HG03565 (cell line): Measurements from ENCODE around the gene TRPC6.
"Not testable (repeated sequence)": the region's sequence is repeated elsewhere in the genome, so short reads cannot be mapped to it uniquely, and the experiment has no call there.

Experiments
- ATAC-seq: cut with Tn5 transposase; IDR thresholded peaks from one replicate; pipeline ENCODE4 v1.9.1; 2021; ENCODE audit warnings: mild to moderate bottlenecking, moderate library complexity; ENCODE audit not compliant: unreplicated experiment

The TRPC6 gene

GRCh38 chr11:101523193-101523592 lies 60.6 kb downstream of the TRPC6 start:
- ATAC-seq = no peak

- no peak for ATAC-seq
Measured at GRCh38 chr11:101521821-101522220, 62.0 kb downstream of the TRPC6 start.

DNA sequence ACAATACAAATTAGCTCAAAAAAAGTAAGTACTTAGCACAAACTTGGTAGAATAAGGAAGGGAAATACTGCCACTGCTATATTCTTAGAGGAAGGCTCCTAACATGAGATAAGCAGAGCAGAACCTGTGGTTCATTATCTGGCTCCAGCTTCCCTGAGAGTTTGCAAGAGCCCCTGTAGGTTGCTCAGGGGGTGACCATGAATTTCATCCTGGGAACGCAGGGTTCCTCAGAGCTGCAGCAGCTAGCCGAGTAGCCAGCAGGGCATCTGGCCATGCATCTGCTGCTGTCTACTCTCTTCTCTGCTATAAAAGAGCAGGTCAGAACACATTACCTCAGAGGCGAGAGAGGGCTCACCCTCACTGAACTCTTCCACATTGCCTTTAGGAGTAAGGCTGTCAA lies 67.3 kb downstream of the TRPC6 start:
- ATAC-seq = no peak

- ATAC-seq = no peak
Measured at GRCh38 chr11:101511065-101511464, 72.7 kb downstream of the TRPC6 start.

DNA sequence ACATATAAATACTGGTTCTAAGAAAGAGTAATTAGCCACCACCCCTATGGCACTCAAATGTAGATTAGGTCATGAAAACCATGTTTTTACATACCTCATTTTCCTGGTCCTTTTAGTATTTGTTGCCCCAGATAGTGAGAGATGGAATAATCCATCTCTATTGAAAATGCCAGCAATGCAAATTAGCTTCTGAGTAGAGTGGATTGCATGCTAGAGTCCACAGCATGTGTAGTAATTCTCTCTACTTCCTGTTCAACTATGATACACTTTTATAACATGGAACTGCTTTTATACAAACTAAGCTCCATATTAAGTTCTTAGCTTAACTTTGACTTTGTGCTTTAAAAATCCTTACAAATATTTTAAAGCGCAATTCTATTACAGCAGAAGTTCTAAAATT lies 73.2 kb downstream of the TRPC6 start:
- no peak for ATAC-seq

DNA sequence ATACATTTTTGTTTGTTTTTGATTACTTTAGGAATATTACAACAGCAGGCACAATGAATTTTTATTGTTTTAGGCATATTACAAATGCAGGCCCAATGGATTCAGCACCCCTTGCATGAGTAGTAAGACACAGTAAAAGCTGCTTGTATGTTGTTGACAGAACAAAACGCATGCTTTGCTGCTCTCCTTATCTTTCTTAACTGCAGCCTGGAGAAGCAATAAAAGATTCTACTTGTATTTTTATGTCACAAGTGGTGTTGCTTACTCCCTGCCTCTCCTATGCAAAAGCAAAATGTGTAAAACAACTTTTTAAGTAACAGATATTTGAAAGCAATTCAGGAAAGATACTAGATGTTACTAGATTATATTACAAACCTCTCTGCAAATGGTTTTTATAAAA lies 73.9 kb downstream of the TRPC6 start:
- no peak for ATAC-seq

GRCh38 chr11:101508370-101508769 lies 75.4 kb downstream of the TRPC6 start:
- peak; percentile 68 for ATAC-seq

- no peak for ATAC-seq
Measured at GRCh38 chr11:101498891-101499290, 84.9 kb downstream of the TRPC6 start.

DNA sequence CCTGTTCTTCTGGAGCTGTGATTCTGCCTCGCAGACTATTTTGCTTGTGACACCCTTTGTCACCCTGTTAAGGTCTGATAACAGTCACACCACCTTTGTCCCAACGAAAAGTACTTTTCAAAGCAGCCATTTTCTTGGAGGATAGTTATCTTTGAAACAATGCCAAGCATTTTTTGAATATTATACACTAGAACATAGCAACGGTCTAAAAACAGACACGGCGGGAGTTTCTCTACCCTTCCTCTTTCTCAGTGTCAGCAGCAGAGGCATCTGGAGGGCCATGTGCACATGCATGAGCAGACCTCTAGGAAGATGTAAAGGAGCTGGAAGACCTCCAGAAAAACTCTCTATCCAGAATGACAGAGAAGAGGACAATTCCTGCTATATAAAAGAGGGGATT lies 86.5 kb downstream of the TRPC6 start:
- no peak for ATAC-seq

DNA sequence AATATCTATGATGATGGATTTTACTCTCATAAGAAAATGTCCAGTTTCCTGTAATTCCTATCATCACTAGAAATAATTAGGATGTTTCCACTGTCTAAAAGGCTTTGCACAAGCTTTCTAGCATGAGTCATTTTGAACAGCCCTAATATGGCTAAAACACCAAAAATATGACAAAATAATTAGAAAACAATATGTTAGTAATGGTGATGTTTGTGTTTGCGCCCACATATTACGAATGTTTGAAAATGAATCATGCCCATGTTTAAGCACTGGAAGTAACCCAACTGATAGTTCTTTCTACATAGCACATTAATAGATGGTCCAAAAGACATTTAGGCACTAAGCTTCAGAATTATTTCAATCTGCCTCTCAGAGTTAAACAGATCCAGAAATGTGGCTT lies 96.0 kb downstream of the TRPC6 start:
- ATAC-seq = no peak

DNA sequence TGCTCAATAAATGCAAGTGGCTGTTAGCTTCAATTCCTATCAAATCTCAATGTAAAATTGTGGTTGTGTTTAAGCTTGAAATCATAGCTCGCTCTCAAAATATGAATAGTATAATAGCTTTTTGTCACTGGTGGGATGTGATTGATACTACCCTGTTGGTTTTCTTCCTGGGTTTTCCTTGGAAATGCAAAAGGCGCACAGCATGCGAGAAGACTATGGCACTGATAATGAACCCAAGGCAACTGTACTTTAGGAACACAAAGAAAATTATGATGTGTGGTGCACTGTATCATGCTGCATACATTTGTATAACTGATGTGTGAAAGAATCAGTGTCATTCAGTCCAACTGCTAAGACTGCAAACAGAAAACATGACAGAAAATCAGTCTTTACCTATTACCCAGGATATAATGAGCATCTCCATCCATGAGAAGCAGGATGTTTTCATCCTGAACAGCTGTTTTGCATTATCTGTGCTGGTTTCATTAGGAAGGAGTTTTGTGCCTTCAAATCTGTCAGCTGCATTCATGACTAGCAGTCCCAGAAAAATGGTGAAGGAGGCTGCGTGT lies 101.2 kb downstream of the TRPC6 start:
- ATAC-seq = no peak

DNA sequence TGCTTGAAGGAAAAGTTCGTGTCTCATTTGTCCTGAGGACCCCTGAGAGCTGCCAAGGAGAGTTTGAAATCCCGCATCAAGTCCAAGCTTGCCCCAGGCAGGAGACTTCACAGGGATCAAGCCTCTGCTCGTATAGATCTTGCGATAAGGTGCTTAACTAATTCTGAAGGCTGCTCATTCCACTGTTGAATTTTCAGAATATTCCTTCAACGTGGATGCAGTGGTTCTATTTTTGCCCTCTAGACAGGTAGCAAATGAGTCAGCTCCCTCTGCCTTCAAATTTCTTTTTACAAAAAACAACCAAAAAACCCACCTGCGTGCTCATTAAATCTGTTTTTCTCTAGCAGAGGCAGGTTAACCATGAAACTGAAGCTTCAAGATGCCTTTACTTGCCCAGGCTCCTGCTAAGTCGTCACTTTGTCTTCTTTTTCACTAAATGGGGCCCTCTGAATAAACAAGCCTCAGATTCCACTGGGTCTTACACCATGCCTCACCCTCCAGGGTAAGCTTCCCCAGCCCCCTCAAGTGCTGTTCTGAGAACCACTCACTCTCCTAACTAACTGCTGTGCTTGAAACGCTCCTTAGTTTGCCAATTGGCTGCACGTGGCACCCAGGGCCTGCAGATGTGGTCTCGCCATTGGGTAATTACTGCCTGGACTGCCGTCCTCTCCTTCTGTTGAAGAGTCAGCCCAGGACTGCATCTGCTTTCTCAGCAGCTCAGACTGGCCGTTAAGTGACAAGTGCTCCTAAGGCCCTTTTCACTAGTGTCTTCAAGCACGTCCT lies 105.0 kb downstream of the TRPC6 start:
- ATAC-seq = no peak

DNA sequence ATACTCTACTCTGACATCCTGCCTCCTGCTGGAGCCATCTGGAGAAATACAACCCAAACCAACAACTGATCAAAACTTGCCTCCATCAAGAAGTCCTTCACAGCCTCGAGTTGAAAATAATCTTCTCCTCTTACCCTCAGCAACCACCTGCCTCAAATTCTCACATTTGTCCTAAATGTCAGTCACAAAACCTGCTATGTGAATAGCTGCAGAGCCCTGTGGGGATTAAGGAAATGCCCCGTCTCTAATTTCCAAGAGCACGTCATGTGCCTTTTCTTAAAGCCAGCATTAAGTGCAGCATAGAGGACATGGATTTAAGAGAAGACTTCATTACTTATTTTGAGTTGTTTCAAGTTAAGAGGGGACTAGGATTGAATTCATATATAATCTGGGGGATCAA lies 105.9 kb downstream of the TRPC6 start:
- no peak for ATAC-seq

DNA sequence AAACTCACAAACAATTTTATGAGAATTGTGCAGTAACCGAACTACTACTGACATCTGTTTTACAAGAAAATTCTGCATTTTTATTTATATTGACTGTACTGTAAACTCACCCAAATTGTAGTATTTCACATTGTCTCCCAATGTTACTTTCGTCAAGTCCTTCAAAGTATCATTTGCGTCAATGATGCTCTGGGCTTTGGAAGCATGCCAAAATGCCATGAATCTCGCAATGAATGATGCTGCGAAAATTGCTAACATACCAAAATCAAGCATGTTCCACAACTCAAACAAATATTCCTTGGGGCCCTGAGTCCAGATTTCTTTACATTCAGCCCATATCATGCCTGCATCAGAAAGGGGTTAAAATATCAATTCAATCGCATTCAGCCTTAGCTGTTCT lies 107.6 kb downstream of the TRPC6 start:
- no peak for ATAC-seq

DNA sequence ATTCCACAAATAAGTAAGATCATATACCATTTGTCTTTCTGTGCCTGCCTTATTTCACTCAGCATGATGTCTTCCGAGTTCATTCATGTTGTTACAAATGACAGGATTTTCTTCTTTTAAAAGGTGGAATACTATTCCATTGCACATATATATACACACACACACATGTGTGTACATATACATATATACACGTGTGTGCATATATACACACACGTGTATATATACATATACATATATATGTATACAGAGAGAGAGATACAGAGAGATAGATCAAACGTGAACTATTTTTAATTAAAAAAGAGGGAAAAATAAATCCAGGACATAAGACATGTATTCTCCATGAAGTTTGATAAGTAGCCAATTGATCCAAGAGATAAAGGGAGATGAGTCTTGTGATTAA lies 108.1 kb downstream of the TRPC6 start:
- ATAC-seq = no peak

DNA sequence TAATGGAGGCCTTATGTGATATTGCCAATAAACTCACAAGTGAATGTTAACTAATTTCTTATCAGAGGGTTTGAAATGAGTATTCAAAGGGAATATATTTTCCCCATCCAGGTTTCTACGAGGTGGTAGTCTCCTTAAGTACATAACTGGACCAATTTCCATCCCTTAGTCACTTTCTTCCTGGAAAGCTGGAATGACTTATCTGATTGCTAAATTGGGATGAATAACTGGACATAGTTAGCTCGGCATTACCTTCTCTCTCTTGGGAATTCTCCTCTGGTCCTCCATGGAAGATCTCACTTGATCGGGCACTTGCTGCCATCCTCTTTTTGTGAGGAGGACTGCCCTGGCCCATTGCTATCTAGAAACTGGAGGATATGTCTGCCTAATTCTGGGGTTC lies 109.1 kb downstream of the TRPC6 start:
- ATAC-seq = no peak

DNA sequence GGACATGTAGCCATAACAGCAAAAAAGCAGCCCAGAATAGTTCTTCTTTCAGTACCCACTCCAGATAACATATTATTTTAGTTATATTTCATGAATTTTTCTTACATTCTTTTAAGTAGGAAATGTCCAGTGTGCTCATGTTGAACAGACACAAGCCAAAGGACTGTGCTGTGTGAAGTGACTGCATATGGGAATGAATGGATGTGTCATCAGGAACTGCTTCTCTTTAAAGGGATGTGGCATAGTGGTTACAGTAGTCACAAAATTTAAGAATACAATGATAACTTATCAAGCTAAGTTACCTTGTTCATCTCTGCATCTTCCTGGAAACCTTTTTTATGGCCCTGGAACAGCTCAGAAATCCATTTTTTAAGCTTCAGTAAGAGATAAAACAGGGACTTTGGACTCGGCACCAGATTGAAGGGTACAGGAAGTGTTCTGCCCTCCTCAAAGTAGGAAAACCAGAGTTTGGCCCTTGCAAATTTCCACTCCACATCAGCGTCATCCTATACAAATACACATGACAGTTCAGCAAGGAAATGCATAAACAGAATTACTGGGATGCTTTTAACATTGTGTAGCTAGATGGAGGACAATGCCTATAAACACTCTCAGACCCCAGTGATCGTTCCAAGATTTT lies 112.8 kb downstream of the TRPC6 start:
- no peak for ATAC-seq

- no peak for ATAC-seq
Measured at GRCh38 chr11:101470419-101470818, 113.4 kb downstream of the TRPC6 start.

DNA sequence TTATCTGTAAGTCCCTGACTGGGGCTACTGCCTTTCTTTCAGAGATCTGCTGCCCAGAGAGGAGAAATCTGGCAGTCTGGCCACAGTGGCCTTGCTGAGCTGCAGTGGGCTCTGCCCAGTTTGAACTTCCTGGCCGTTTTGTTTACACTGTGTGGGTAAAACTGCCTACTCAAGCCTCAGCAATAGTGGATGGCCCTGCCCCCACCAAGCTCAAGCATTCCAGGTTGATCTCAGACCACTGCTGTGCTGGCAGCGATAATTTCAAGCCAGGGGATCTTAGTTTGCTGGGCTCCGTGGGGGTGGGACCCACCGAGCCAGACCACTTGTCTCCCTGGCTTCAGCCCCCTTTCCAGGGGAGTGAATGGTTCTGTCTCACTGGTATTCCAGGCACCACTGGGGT lies 117.5 kb downstream of the TRPC6 start:
- ATAC-seq = no peak

GRCh38 chr11:101464388-101464787 lies 119.4 kb downstream of the TRPC6 start:
- ATAC-seq = not testable (repeated sequence)

- no peak for ATAC-seq
Measured at GRCh38 chr11:101459020-101459419, 124.8 kb downstream of the TRPC6 start.

DNA sequence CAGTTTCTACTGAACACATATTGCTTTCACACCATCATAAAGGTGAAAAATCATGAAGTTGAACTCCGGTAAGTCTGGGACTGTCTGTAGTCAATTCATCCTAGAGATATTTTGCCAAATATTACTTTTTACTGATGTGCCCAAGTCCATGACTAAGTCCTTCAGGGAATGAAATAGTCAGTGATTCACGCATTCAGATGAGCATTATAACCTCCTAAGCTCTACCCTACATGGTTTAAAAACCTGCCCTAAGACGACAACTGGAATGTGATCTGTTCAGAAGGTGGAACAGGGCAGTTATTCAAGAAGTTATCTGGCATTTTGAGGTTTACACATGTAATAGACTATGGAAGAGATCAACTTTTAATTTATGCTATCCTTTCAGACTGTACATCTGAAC lies 125.6 kb downstream of the TRPC6 start:
- ATAC-seq = no peak
